GM12891 (cell line): Measurements from ENCODE around the gene CD151.

ENCODE experiments used
- PAX5 ChIP-seq: IDR thresholded peaks from 2 replicates; pipeline ENCODE4 v1.6.1; 2011; ENCODE audit warnings: low read length, moderate library complexity, mild to moderate bottlenecking; ENCODE audit not compliant: insufficient read depth, severe bottlenecking
- POLR2A ChIP-seq: IDR thresholded peaks from 2 replicates; pipeline ENCODE4 v1.6.1; 2011; ENCODE audit warnings: low read depth, low read length, control low read depth
- POLR2AphosphoS5 ChIP-seq: IDR thresholded peaks from 2 replicates; pipeline ENCODE4 v1.6.1; 2011; ENCODE audit warnings: low read depth, low read length, control low read depth
- POU2F2 ChIP-seq: IDR thresholded peaks from 2 replicates; pipeline ENCODE4 v1.6.1; 2011; ENCODE audit warnings: low read depth, mild to moderate bottlenecking, control low read depth, low read length, moderate library complexity
- SPI1 ChIP-seq: IDR thresholded peaks from 2 replicates; pipeline ENCODE4 v1.6.1; 2011; ENCODE audit warnings: low read depth, low read length, control low read depth
- TAF1 ChIP-seq: IDR thresholded peaks from 2 replicates; pipeline ENCODE4 v1.6.1; 2011; ENCODE audit warnings: low read depth, low read length, control low read depth

- TF ChIP-seq SPI1: no peak
- no peak for TF ChIP-seq POLR2A
- TF ChIP-seq POLR2AphosphoS5: no peak
- no peak for TF ChIP-seq TAF1
- TF ChIP-seq PAX5: no peak
- no peak for TF ChIP-seq POU2F2
Observed at GRCh38 chr11:864898-865297, 32.1 kb downstream of the CD151 start.
